ENCODE measurements around the gene DCAKD. TPM values are rescaled to one million over a fixed set of nuclear protein-coding genes. Genes with fewer than 3 reads are reported as not detected.

Gene DCAKD
- 24.3 TPM for polyA plus RNA-seq (2012; ENCODE audit: low read depth, missing spikeins)

DNA sequence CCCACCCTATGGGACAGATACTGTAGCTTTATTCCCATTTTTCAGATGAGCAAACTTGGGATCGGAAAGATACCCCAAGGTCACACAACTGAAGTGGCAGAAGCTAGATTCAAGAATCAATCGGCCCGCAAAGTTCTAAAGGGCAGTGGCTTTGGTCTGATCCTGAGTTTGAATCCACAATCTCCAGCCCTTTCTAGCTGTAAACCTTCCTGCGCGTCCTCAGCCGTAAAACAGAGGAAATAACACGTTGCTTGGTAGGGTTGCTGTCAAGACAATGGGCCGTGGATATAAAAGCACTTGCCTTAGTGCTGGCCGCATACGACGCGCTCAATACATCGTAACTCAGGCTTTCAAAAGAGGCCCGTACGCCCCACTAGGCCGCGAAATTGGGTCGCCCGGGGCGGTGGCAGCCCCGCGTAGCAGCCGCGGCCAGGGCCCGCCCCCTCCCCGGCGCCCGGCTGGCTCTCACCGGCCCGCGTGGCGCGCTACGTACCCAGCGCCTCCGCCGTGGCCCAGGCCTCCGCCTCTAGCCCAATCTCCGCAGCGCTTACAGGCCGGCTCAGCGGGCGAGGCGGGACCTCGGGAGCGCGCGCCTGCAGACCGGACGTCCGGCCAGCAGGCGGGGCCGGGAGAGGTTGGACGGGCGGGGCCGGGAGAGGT lies at the start of gene DCAKD:
DCAKD (minus strand) TSS at position 573 of the 660 bp plus-strand sequence. CDS start 16,747 bp downstream, outside the sequence.
- peak; percentile 94 for DNase-seq (ENCODE audit: insufficient read length, low spot score)
- TF ChIP-seq POU2F2 (IDR thresholded peaks at IDR 0.05; ENCODE audit: low read depth, low read length), result no peak
- TF ChIP-seq POLR2A (IDR thresholded peaks at IDR 0.05; ENCODE audit: low read depth, low read length), result peak; percentile 69; the same call in 1 of the 2 replicates
- TF ChIP-seq SPI1 (IDR thresholded peaks at IDR 0.05; ENCODE audit: low read depth, low read length), result no peak
- TF ChIP-seq POLR2AphosphoS5 (IDR thresholded peaks at IDR 0.05; ENCODE audit: low read depth, low read length), result peak; percentile 58; the same call in 1 of the 2 replicates
- TF ChIP-seq TAF1 (IDR thresholded peaks at IDR 0.05; ENCODE audit: low read depth, low read length), result no peak
- no peak for TF ChIP-seq PAX5 (IDR thresholded peaks at IDR 0.05; ENCODE audit: insufficient read depth, low read length, severe bottlenecking)
- FAIRE-seq, result peak; percentile 87

GRCh38 chr17:45098869-45099616 lies 47.6 kb upstream of the DCAKD start:
- peak; percentile 87 for DNase-seq (ENCODE audit: insufficient read length, low spot score)
- peak; percentile 69 for FAIRE-seq
- no peak for TF ChIP-seq TAF1 (IDR thresholded peaks at IDR 0.05; ENCODE audit: low read depth, low read length)
- no peak for TF ChIP-seq POLR2A (IDR thresholded peaks at IDR 0.05; ENCODE audit: low read depth, low read length)
- TF ChIP-seq POLR2AphosphoS5 (IDR thresholded peaks at IDR 0.05; ENCODE audit: low read depth, low read length), result no peak
- no peak for TF ChIP-seq POU2F2 (IDR thresholded peaks at IDR 0.05; ENCODE audit: low read depth, low read length)
- TF ChIP-seq SPI1 (IDR thresholded peaks at IDR 0.05; ENCODE audit: low read depth, low read length), result no peak
- TF ChIP-seq PAX5 (IDR thresholded peaks at IDR 0.05; ENCODE audit: insufficient read depth, low read length, severe bottlenecking), result no peak

GRCh38 chr17:45098081-45098868 lies 46.8 kb upstream of the DCAKD start:
- TF ChIP-seq POLR2A (IDR thresholded peaks at IDR 0.05; ENCODE audit: low read depth, low read length) (no peak), POU2F2 (IDR thresholded peaks at IDR 0.05; ENCODE audit: low read depth, low read length) (no peak), TAF1 (IDR thresholded peaks at IDR 0.05; ENCODE audit: low read depth, low read length) (no peak), PAX5 (IDR thresholded peaks at IDR 0.05; ENCODE audit: insufficient read depth, low read length, severe bottlenecking) (no peak), SPI1 (IDR thresholded peaks at IDR 0.05; ENCODE audit: low read depth, low read length) (no peak), POLR2AphosphoS5 (IDR thresholded peaks at IDR 0.05; ENCODE audit: low read depth, low read length) (no peak)
- DNase-seq (ENCODE audit: insufficient read length, low spot score), result no peak
- FAIRE-seq, result no peak

- DNase-seq (ENCODE audit: insufficient read length, low spot score) (no peak), FAIRE-seq (no peak)
- no peak for TF ChIP-seq POU2F2 (IDR thresholded peaks at IDR 0.05; ENCODE audit: low read depth, low read length)
- no peak for TF ChIP-seq POLR2AphosphoS5 (IDR thresholded peaks at IDR 0.05; ENCODE audit: low read depth, low read length)
- TF ChIP-seq TAF1 (IDR thresholded peaks at IDR 0.05; ENCODE audit: low read depth, low read length), result no peak
- TF ChIP-seq SPI1 (IDR thresholded peaks at IDR 0.05; ENCODE audit: low read depth, low read length), result no peak
- TF ChIP-seq PAX5 (IDR thresholded peaks at IDR 0.05; ENCODE audit: insufficient read depth, low read length, severe bottlenecking), result no peak
- TF ChIP-seq POLR2A (IDR thresholded peaks at IDR 0.05; ENCODE audit: low read depth, low read length), result no peak
Measured at GRCh38 chr17:45096926-45097325, 45.5 kb upstream of the DCAKD start.

DNA sequence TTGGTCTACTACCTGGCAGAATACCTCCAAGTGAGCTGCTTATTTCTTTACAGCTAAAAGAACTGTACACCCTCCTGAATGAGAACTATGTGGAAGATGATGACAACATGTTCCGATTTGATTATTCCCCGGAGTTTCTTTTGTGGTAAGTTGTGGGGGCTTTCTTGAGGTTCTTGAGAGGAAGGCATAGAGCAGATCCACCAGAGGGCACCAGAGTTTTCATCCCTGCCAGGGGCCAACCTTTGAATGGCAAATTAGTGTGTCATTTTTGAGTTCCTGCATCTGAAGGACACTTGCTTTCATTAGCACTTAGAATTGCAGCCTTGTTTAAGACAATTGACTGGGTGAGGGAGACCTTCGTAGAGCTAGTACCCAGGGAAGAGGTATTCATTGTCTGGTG lies 44.7 kb upstream of the DCAKD start:
- TF ChIP-seq TAF1 (IDR thresholded peaks at IDR 0.05; ENCODE audit: low read depth, low read length) (no peak), POLR2AphosphoS5 (IDR thresholded peaks at IDR 0.05; ENCODE audit: low read depth, low read length) (no peak), PAX5 (IDR thresholded peaks at IDR 0.05; ENCODE audit: insufficient read depth, low read length, severe bottlenecking) (no peak), SPI1 (IDR thresholded peaks at IDR 0.05; ENCODE audit: low read depth, low read length) (no peak), POLR2A (IDR thresholded peaks at IDR 0.05; ENCODE audit: low read depth, low read length) (no peak)
- FAIRE-seq, result no peak
- DNase-seq (ENCODE audit: insufficient read length, low spot score), result no peak

DNA sequence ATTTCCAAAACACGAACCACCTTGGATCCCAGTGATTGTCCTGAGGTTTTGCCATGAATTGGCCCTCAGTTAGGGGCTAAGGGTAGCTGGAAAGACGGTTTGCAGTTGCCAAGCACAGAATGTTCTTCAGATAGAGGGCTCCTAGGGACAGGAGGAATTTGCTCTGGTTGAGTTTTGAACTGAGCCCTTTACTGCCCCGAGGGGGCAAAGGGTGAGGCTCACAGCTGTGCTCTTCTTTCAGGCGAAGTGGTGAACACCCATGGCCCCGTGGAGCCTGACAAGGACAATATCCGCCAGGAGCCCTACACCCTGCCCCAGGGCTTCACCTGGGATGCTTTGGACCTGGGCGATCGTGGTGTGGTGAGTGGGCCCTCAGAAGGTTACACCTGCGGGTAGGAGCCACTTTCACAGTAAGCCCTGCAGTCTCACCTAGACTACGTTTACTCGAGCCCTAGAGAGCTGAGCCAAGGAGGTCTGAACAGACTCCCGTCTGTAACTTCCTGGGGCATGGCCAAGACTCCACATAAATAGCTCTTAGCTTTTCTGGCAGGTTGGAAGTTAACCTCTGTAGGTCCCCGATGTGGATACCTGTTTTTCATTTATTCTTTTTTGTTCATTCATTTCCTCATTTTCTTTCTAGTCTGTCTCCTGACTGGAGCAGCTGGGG lies 42.1 kb upstream of the DCAKD start:
- no peak for TF ChIP-seq POLR2A (IDR thresholded peaks at IDR 0.05; ENCODE audit: low read depth, low read length)
- FAIRE-seq, result no peak
- no peak for DNase-seq (ENCODE audit: insufficient read length, low spot score)

- FAIRE-seq (no peak), DNase-seq (ENCODE audit: insufficient read length, low spot score) (no peak)
- no peak for TF ChIP-seq TAF1 (IDR thresholded peaks at IDR 0.05; ENCODE audit: low read depth, low read length)
- TF ChIP-seq SPI1 (IDR thresholded peaks at IDR 0.05; ENCODE audit: low read depth, low read length), result no peak
- no peak for TF ChIP-seq POLR2A (IDR thresholded peaks at IDR 0.05; ENCODE audit: low read depth, low read length)
- no peak for TF ChIP-seq POU2F2 (IDR thresholded peaks at IDR 0.05; ENCODE audit: low read depth, low read length)
- no peak for TF ChIP-seq POLR2AphosphoS5 (IDR thresholded peaks at IDR 0.05; ENCODE audit: low read depth, low read length)
- TF ChIP-seq PAX5 (IDR thresholded peaks at IDR 0.05; ENCODE audit: insufficient read depth, low read length, severe bottlenecking), result no peak
Measured at GRCh38 chr17:45092911-45093430, 41.5 kb upstream of the DCAKD start.

- TF ChIP-seq POU2F2 (IDR thresholded peaks at IDR 0.05; ENCODE audit: low read depth, low read length), result no peak
- DNase-seq (ENCODE audit: insufficient read length, low spot score) (no peak), FAIRE-seq (no peak)
Measured at GRCh38 chr17:45091778-45092425, 40.5 kb upstream of the DCAKD start.

Data from GM12891 (cell line).